MG63 (cell line): Measurements from ENCODE around the gene CDH12. TPM values are rescaled to one million over a fixed set of nuclear protein-coding genes. Genes with fewer than 3 reads are reported as not detected.
"Not testable (repeated sequence)": the region's sequence is repeated elsewhere in the genome, so short reads cannot be mapped to it uniquely, and the experiment has no call there.

Source experiments
- DNase-seq: peaks from one replicate; pipeline ENCODE4 v3.0.0-alpha.2; 2020
- H3K27me3 ChIP-seq: fragments of 250-450 bp; sonication (Bioruptor Pico); 2 replicates; pipeline ENCODE4 v1.5.1; 2020; ENCODE audit warnings: mild to moderate bottlenecking, moderate library complexity
- H3K36me3 ChIP-seq: fragments of 250-450 bp; sonication (Bioruptor Pico); 2 replicates; pipeline ENCODE4 v1.5.1; 2020; ENCODE audit warnings: mild to moderate bottlenecking, moderate library complexity
- H3K4me3 ChIP-seq: fragments of 250-450 bp; sonication (Bioruptor Pico); 2 replicates; pipeline ENCODE4 v1.5.1; 2020; ENCODE audit warnings: mild to moderate bottlenecking, moderate library complexity
- H3K9me3 ChIP-seq: fragments of 250-450 bp; sonication (Bioruptor Pico); 2 replicates; pipeline ENCODE4 v1.5.1; 2020; ENCODE audit warnings: mild to moderate bottlenecking, moderate library complexity
- total RNA-seq: library from RNA; depleted of rRNA; stranded (reverse); fragments of >200 nt; shearing (Covaris generic); gene quantifications from 2 replicates; pipeline ENCODE4 v1.2.3, GENCODE V29; 2014; ENCODE audit warnings: low replicate concordance

CDH12 gene
- total RNA-seq, 1 experiment from 2014 or later = not detected

DNA sequence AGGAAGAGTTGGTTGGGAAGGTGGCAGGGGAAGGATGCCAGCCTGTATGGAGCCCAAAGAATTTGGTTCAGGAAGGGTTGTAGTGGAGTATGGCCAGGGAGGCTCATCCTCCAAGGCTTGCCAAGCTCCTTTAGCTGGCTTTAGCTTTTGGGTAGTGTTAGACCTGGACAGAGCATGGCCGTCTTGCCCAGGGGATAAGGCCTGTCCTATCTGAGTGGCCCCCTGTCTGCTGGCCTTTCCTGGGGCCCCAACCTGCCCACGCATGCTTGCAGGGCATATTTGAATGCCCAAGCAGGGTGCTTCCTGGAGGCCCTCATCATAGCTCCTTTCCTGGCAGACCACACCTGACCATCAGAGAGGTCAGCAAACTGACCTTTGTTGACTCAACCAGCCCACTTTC lies 227.7 kb downstream of the CDH12 start:
- no peak for DNase-seq
- H3K4me3 ChIP-seq = no peak overlapping the region
- no peaks in the 10 kb centered on the region for H3K27me3 ChIP-seq
- peaks cover 3% of the 10 kb centered on the region for H3K9me3 ChIP-seq
- H3K36me3 ChIP-seq = no peaks in the 10 kb centered on the region

GRCh38 chr5:22621084-22621483 lies 232.1 kb downstream of the CDH12 start:
- Histone ChIP-seq H3K36me3 (no peaks in the 10 kb centered on the region), H3K27me3 (no peaks in the 10 kb centered on the region), H3K9me3 (peaks cover 3% of the 10 kb centered on the region; the same call in 1 of the 2 replicates), H3K4me3 (no peak overlapping the region)
- DNase-seq = no peak

- no peak for DNase-seq
- no peak overlapping the region for H3K4me3 ChIP-seq
- H3K27me3 ChIP-seq = no peaks in the 10 kb centered on the region
- H3K9me3 ChIP-seq = no peaks in the 10 kb centered on the region
- H3K36me3 ChIP-seq = no peaks in the 10 kb centered on the region
Measured at GRCh38 chr5:22615964-22616363, 237.2 kb downstream of the CDH12 start.

- no peaks in the 10 kb centered on the region for H3K27me3 ChIP-seq
- DNase-seq = no peak
- H3K4me3 ChIP-seq = no peak overlapping the region
- H3K36me3 ChIP-seq = no peaks in the 10 kb centered on the region
- no peaks in the 10 kb centered on the region for H3K9me3 ChIP-seq
Measured at GRCh38 chr5:22614486-22615094, 238.6 kb downstream of the CDH12 start.

DNA sequence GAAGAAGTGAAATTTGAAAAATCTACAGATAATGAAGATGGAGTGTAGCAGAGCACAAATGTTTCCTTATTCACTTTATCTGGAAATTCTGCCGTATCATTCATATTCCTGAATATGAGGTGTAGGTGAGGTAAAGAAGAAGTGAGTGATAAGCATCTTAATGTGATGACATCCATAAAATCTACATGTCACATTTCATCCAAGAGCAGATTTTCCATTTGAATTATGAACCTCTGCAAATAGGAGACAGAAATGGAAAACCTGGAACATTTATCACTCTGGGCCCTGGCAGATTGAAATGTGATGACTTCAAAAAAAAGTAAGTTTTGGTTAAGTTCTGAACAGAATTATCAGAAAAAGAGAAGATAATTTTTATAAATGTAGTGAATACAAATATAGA lies 240.2 kb downstream of the CDH12 start:
- DNase-seq = no peak
- Histone ChIP-seq H3K4me3 (no peak overlapping the region), H3K9me3 (no peaks in the 10 kb centered on the region), H3K36me3 (no peaks in the 10 kb centered on the region), H3K27me3 (no peaks in the 10 kb centered on the region)

- Histone ChIP-seq H3K4me3 (no peak overlapping the region), H3K36me3 (no peaks in the 10 kb centered on the region), H3K9me3 (peaks cover 6% of the 10 kb centered on the region), H3K27me3 (no peaks in the 10 kb centered on the region)
- no peak for DNase-seq
Measured at GRCh38 chr5:22611327-22611726, 241.8 kb downstream of the CDH12 start.

GRCh38 chr5:22607498-22607897 lies 245.6 kb downstream of the CDH12 start:
- DNase-seq, H3K27me3 ChIP-seq, H3K36me3 ChIP-seq, H3K9me3 ChIP-seq, H3K4me3 ChIP-seq: not testable (repeated sequence)

GRCh38 chr5:22605473-22605872 lies 247.7 kb downstream of the CDH12 start:
- no peaks in the 10 kb centered on the region for H3K27me3 ChIP-seq
- DNase-seq = no peak
- H3K4me3 ChIP-seq = no peak overlapping the region
- H3K36me3 ChIP-seq = no peaks in the 10 kb centered on the region
- H3K9me3 ChIP-seq = peaks cover 6% of the 10 kb centered on the region

DNA sequence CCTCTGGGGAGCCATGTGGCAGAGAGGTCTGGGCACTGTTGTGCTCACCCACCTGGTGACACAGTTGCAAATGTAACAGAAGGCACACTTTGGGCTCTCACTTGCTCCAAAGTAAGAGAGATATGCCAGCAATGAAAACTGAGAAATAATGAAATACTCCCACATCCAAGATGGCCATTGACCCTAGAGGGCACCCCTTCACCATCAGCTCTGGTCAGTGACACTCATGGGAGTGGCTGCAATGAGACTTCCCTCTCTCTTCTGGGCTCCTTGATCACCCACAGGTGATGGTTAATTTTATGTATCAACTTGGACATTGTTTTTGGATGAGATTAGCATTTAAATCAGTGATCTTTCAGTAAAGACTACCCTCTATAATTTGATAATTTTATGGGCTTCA lies 248.4 kb downstream of the CDH12 start:
- no peaks in the 10 kb centered on the region for H3K27me3 ChIP-seq
- H3K9me3 ChIP-seq = peaks cover 6% of the 10 kb centered on the region
- no peak overlapping the region for H3K4me3 ChIP-seq
- DNase-seq = no peak
- H3K36me3 ChIP-seq = no peaks in the 10 kb centered on the region

- no peaks in the 10 kb centered on the region for H3K27me3 ChIP-seq
- H3K9me3 ChIP-seq = no peaks in the 10 kb centered on the region
- DNase-seq = no peak
- H3K36me3 ChIP-seq = no peaks in the 10 kb centered on the region
- no peak overlapping the region for H3K4me3 ChIP-seq
Measured at GRCh38 chr5:22598796-22599195, 254.3 kb downstream of the CDH12 start.

DNA sequence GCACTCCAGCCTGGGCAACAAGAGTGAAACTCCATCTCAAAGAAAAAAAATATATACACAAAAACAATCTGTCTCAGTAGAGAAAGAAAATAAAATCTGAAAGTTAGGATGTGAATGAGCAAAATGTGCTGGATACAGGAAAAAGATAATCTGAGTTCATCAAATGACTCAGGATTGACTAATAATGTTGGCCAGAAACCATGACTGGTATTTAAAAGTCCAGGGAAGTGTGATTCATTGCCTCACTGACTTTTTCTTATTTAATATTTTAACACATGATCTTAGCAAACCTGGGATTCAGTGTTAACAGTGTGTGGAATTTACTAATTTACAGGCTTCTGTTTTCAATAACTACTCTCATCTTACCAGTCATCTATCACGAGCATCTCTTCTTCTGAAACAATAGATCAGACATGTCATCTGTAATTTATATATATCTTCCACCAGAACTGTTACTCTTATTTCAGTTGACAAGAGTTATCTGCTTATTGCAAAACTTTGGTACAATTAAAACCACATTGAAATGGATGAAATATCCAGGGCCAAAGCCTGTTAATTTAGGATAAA lies 256.7 kb downstream of the CDH12 start:
- Histone ChIP-seq H3K9me3 (no peaks in the 10 kb centered on the region), H3K27me3 (no peaks in the 10 kb centered on the region), H3K36me3 (no peaks in the 10 kb centered on the region), H3K4me3 (no peak overlapping the region)
- no peak for DNase-seq

DNA sequence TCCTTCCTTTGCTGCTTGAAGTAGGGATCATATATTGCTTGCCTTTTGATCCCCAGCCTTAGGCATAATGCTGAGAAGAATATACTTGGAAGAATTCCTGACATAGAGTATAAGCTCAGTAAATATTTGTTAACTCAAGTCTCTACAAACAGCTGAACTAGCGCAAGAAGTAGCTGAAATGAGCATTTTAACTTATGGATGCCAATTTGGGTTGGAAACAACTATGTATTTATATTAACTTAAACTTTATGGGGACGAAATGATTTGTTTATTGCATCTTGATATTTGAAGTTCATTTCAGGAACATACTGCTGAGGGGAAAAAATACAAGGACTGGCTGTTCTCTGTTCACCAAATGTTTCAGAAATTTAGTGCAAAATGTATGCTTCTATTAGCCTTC lies 258.7 kb downstream of the CDH12 start:
- Histone ChIP-seq H3K9me3 (no peaks in the 10 kb centered on the region), H3K36me3 (no peaks in the 10 kb centered on the region), H3K27me3 (no peaks in the 10 kb centered on the region), H3K4me3 (no peak overlapping the region)
- DNase-seq = no peak

DNA sequence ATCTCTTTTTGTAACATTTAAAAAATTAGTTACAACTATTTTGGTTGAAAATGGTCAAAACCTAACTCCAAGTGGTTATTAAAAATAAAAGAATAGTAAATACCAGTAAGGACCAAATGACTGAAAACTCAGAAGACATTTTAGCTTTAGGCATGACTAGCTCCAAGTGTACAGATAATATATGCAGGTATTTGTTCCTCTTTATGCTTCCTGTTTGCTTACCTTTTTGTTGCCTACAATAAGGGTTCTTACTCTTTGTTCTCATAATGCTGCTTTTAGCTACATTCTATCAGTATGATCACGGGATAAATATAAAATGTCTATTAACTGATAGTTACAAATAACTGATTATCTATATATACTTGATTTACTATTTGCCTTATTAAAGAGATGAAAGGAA lies 259.6 kb downstream of the CDH12 start:
- no peaks in the 10 kb centered on the region for H3K9me3 ChIP-seq
- H3K36me3 ChIP-seq = no peaks in the 10 kb centered on the region
- no peaks in the 10 kb centered on the region for H3K27me3 ChIP-seq
- H3K4me3 ChIP-seq = no peak overlapping the region
- no peak for DNase-seq

DNA sequence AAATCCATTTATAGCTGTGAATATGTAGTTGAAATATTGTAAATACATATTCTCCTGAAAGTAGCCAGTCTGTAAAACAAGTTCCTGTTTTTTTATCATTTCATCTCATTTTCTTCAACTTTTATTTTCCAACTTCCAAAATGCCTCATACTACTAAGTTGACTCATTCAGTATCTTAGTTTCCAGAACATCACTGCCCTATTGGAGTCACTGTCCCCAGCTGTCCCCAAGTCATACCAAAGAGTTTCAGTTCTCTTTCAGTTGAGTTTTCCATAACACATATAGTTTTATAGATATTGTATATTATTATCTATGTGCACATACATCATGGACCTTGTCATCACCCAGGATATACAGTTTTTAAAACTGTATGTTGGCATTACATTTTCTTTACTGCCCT lies 261.7 kb downstream of the CDH12 start:
- no peak for DNase-seq
- Histone ChIP-seq H3K36me3 (no peaks in the 10 kb centered on the region), H3K4me3 (no peak overlapping the region), H3K9me3 (no peaks in the 10 kb centered on the region), H3K27me3 (no peaks in the 10 kb centered on the region)

DNA sequence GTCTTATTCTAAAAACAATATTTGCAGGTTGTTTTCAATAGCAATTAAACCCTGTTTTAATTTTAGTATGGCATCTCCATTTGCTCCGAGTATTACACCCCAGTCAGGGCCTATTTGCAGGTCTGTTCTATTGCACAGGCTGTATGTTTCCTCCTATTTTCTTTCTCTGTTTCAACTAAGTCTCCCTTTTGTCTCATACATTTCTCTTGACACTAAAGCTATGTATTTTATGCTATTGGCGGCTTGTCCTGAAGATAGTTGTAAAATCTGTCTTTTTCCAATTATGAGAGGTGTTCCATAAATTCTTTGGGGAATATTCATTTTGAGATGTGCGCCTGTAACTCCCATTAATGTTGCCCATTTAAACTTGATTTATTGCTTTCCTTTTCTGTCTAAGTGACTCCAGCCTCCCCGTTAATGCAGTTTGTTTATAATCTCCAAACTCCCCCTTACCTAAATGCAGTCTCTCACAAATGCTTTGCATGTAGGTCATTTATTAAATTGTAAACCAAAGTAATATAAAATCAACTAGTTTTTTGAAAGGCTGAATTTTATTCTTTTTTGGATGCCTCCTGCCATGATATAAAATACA lies 262.4 kb downstream of the CDH12 start:
- Histone ChIP-seq H3K36me3 (no peaks in the 10 kb centered on the region), H3K9me3 (no peaks in the 10 kb centered on the region), H3K27me3 (no peaks in the 10 kb centered on the region), H3K4me3 (no peak overlapping the region)
- DNase-seq = no peak

DNA sequence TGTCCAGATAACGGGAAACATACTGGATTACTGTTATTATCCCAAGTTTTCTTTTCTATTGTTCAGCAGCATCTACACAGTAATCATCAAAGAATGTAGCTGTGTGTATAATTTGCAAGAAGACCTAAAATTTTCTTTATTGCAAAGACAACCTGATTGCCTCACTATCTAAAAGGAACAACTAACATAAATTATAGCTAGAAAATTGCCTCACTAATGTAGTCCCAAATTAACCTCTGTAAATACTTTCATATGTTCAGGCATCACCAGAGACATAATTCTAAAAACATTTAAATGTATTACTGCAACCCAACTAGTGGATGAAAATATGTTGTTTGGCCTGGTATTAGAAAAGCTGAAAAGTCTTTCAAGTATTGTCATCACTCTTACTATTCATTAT lies 275.4 kb downstream of the CDH12 start:
- Histone ChIP-seq H3K9me3 (no peaks in the 10 kb centered on the region), H3K36me3 (no peaks in the 10 kb centered on the region), H3K27me3 (no peaks in the 10 kb centered on the region), H3K4me3 (no peak overlapping the region)
- DNase-seq = no peak

- no peaks in the 10 kb centered on the region for H3K36me3 ChIP-seq
- no peak for DNase-seq
Measured at GRCh38 chr5:22577006-22577405, 276.1 kb downstream of the CDH12 start.

GRCh38 chr5:22572941-22573340 lies 280.2 kb downstream of the CDH12 start:
- Histone ChIP-seq H3K36me3 (no peaks in the 10 kb centered on the region), H3K27me3 (no peaks in the 10 kb centered on the region), H3K9me3 (peaks cover 12% of the 10 kb centered on the region), H3K4me3 (no peak overlapping the region)
- DNase-seq = no peak

More at GRCh38 chr5:22577006-22577405, 276.1 kb downstream of the CDH12 start:
- no peaks in the 10 kb centered on the region for H3K27me3 ChIP-seq
- no peak overlapping the region for H3K4me3 ChIP-seq
- H3K9me3 ChIP-seq = no peaks in the 10 kb centered on the region
